Measurements from ENCODE around the gene UBA5.

UBA5 gene

DNA sequence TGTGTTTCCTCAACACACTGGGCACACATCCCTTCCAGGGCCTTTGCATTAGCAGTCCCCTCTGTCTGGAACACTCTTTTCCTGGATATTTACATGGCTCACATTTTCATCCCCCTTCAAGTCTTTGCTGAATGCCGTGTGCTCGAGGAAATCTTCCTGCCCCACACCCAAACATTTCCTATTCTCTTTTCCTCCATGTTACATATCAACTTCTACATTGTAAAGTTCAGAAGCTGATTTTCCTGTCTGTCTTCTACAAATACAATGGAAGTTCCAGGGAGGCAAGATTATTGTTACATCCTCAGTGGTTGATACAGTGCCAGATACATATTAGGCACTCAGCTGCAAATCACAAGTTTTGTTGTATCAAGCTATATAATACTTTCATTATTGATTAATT lies 4.7 kb upstream of the UBA5 start:
- no peak for DNase-seq

- DNase-seq, result no peak
Measured at GRCh38 chr3:132657869-132658747, 2.0 kb upstream of the UBA5 start.

- DNase-seq, result no peak
Measured at GRCh38 chr3:132659000-132659364, 1.1 kb upstream of the UBA5 start.

DNA sequence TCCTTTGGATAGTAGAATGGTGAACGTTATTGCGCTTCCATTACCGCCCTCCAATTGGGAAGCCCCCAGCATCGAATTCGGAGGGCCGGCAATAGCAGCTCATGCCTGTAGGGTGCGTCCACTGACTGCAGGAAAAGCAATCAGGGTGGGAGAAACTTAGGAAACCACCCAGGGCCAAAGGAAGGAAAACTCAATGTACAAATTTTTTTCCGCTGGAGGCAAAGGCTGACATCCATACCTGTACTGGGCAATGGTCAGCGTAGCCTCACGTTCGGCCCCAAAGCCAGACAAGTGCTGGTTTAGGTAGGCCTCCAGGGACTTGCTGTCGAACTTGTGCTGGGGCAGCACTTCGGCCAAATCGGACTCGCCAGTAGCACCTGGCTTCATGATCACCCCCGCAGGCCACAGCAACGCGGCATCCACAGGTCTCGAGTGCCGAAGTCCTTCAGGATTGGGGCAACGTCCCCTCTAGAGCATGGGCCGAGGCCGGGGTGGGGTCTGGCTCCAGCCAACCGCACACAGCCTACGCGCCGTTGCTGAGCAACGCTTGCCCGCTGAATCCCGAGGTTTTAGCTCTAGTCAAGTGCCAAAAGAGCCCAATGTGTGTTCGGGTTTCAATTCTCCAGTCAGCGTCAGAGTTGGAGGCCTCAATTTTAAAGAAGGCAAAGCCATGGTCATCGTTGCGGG lies 621 bp upstream of the UBA5 start, which contains the start of gene ACAD11:
ACAD11 (minus strand) TSS at position 445 of the 687 bp plus-strand sequence; CDS start at position 387, 58 bp downstream.
- peak; percentile 73 for DNase-seq

DNA sequence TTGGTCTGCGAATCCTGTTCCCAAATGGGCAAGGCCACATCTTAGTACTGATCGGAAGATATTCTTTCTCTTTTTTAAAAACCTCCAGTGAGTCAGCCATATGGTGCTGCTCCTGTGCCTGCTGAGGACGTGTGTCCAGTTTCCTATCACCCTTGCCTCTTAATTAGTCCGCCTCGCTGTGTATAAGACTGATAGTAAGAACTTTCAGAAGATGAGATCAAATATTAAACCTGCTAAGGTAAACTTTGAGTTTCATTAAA lies 612 bp downstream of the UBA5 start:
- peak; percentile 51 for DNase-seq

DNA sequence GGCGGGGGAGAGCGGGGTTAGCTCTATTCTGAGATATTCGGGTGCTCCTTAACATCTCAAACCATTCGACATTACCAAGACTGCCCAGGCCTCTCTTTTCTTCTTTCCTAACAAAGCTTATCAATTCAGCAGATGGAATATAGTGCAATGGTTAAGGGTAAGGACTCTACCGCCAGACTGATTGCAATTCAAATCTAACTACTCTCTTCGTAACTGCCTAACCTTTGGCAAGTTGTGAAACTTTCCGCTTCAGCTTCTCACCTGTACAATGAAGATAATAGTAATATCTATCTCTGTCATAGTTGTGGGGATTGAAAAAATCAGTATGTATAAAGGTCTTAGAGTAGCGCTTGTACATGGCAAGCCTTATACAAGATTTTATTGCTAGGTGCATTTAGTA lies 972 bp downstream of the UBA5 start:
- peak; percentile 54 for DNase-seq

GRCh38 chr3:132662212-132662611 lies 2.1 kb downstream of the UBA5 start:
- DNase-seq, result no peak

DNA sequence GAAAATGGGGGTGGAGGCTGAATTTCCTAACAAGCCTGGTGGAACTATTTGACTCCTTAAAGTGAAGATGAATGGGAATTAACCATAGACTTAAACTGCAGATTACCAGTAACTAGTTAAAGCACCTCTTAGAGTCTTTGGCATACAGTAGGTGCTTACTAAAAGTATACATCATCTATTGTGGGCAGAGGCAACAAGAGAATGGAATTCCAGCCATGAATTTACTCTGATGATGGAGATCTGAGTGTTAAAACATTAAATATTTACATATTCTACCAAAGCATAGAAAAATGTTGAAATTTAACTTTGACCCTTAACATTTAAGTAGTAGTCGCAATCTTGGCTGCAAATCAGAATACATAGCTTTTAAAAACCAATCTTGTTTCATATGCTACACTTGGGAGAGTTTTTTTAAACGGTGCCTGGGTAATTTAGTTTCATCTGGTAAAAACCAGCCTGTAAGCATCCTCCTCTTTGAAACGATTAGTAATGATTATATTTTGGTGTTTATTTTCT lies 5.2 kb downstream of the UBA5 start:
- DNase-seq, result no peak

- DNase-seq, result peak; percentile 19
Measured at GRCh38 chr3:132669256-132669777, 9.2 kb downstream of the UBA5 start.

GRCh38 chr3:132675408-132675807 lies 15.3 kb downstream of the UBA5 start:
- DNase-seq, result no peak

DNA sequence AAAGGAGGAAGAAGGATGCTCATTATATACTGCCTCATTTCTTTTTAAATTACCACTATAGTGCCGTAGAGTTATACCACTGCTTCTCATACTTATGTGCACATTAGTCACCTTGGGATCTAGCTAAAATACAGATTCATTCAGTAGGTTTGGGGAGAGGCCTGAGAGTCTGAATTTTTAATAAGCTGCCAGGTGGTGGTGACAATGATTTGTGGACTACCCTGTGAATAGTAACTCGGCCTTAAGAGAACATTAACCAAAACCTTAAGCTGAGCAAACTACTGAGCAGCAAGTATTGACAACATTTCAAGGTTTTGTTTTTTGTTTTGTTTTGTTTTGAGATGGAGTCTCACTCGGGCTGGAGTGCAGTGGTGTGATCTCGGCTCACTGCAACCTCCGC lies 19.8 kb downstream of the UBA5 start:
- no peak for DNase-seq

DNA sequence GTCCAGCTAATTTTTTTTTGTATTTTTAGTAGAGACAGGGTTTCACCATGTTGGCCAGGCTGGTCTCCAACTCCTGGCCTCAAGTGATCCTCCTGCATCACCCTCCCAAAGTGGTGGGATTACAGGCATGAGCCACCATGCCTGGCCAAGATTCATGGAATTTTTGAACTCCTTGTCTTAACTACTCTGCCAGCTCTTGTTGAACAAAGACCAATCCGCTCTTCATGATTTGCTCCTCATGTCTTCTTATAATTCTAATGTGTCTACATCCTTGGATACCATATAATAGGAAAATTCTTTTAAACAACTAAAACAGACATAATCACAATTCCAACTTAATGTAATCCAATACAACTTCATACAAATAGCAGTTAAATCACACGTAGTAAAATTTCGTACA lies 21.3 kb downstream of the UBA5 start:
- DNase-seq, result no peak

- no peak for DNase-seq
Measured at GRCh38 chr3:132682201-132682600, 22.1 kb downstream of the UBA5 start.

DNA sequence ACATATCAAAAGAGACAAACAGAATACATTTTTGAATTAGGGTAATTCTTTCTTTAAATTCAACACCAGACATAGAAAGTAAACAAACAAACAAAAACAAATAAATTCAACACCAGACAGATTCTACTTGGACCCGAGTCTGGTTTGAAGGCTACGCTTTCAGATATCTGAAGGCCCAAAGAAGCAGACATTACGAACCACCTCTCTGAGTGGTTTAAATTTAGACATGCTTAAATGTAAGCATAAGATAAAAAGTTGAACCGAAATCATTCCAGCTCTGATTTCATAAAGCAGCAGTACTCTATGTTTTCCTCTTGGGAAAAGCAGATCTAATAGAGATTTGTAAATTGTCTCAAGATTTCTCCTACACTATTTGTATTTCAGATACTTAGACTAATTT lies 29.9 kb downstream of the UBA5 start:
- no peak for DNase-seq

GRCh38 chr3:132694991-132695390 lies 34.9 kb downstream of the UBA5 start:
- no peak for DNase-seq

DNA sequence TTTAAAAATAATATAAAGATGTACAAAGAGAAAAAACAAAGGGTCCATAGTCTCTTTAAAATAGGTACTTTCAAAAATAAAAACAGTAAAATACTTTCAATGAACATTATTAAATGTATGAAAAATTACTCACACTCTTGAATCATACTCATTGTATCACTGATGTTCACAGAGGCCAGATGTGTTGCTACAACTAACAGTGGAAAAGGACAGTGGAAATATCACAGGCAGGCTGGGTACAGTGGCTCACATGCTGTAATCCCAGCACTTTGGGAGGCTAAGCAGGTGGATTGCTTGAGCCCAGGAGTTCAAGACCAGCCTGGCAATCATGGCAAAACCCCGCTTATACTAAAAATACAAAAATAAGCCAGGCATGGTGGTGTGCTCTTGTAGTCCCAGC lies 35.3 kb downstream of the UBA5 start:
- no peak for DNase-seq

DNA sequence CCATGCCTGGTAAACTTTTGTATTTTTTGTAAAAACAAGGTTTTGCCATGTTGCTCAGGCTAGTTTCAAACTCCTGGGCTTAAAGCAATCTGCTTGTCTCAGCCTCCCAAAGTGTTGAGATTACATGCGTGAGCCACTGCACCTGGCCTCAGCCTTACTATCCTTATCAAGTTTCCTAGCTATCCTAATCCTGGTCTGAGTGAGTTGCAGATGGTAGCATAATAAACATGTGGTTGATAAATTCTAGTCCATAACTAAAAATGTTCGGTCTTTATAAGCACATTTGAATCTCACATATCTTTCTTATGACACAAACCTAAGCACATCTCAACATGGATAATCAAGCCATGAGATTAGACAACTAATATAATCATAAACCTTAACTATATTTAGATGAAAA lies 43.6 kb downstream of the UBA5 start:
- no peak for DNase-seq

GRCh38 chr3:132709761-132710160 lies 49.6 kb downstream of the UBA5 start:
- no peak for DNase-seq

DNA sequence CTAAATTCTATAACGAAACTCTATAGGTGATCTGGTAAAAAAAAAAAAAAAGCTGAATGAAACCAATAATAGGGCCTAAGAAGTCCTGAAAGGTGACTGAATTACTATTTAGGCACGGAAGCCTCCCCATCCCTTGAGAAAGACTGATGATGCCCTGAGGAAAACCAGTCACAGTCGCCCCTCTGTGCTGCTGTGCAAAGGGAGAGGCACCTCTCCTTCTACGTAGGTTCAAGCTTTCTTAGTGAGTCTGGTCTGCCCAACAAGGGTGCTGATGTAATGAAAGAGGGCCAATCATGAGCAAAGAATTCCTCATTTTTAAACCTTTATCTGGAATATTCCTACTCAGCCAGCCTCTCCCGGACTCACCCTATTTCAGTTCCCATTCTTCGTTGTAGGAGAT lies 50.2 kb downstream of the UBA5 start:
- DNase-seq, result no peak

DNA sequence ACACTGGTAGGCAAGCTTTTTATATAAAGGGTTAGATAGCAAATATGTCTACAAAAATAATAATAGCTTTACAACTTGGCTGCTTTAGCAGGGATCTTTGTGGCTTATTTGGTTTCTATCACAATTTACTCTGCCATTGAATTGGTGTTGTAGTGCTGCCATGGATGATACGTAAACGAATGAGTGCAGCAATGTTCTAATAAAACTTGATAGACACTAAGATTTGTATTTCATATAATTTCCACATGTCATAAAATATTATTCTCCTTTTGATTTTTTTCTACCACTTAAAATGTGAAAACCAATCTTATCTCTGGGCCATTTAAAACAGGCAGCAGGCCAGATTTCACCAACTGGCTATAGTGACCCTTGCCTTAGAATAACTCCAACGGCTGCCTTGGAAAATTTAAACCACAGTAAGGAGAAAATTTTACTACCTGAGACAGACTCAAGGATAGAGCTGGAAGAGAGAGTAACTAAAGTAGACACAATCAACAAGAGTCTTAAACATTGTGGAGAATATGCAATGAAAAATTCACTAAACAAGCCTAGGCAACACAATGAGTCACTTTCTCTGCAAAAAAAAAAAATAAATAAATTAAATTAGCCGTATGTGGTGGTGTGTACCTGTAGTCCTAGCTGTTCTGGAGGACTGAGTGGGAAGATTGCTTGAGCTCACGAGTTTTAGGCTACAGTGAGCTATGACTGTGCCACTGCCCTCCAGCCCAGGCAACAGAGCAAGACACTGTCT lies 54.0 kb downstream of the UBA5 start:
- no peak for DNase-seq

GRCh38 chr3:132716372-132716771 lies 56.2 kb downstream of the UBA5 start:
- no peak for DNase-seq

- peak; percentile 60 for DNase-seq
Measured at GRCh38 chr3:132720228-132720627, 60.1 kb downstream of the UBA5 start.

DNA sequence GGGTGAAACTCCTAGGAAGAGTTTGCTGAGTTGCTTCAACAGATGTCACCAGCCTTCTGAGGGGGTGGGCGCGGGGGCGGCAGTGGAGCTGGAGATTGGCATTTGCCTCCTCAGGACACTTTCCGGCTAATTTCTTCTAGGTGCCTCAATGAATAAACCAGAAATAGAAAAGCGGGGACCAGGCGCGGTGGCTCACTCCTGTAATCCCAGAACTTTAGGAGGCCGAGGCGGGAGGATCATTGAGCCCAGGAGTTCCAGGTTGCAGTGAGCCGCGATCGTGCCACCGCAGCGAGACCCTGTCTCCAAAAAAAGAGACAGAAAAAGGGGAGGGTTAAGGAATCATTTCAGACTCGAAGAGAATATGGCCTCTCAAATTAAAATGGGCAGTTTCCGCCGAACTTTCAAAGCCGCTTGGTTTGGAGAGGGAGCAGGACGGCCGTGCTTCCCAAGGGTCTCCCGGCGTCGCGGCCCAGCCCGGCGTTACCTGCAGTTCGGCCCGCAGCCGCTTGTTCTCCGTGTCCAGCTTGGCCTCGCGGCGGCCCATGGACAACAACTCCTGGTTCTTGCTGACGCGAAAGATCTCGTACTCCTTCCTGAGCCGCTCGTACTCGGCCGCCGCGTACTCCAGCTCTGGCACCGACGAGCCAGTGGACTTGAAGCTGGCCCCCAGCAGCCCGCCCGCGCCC lies 61.5 kb downstream of the UBA5 start:
- DNase-seq, result peak; percentile 58

Data from hematopoietic multipotent progenitor cell treated with erythropoietin and hydrocortisone succinate and interleukin-3 and kit ligand, for 8 days (in vitro differentiated cells).